ENCODE results near the gene MMP7. TPM values are rescaled to one million over a fixed set of nuclear protein-coding genes. Genes with fewer than 3 reads are reported as not detected.

MMP7 gene
- total and polyA plus RNA-seq, 2 experiments from 2014 or later, result not detected

DNA sequence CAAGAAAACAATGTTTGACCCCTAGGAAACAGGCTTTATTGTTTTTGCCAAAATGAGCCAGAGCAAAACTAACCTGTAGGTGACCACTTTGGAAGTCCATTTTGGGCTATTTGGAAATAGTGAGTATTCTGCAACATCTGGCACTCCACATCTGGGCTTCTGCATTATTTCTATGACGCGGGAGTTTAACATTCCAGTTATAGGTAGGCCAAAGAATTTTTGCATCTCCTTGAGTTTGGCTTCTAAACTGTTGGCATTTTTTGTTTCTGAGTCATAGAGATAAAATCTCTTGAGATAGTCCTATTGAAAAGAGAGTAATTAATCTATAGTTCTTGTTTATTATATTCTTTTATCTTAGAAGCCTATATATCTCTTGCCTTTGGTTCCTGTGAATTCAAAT, 2.9 kb downstream of the MMP7 start (continued):
- TF ChIP-seq, protein P1, sequence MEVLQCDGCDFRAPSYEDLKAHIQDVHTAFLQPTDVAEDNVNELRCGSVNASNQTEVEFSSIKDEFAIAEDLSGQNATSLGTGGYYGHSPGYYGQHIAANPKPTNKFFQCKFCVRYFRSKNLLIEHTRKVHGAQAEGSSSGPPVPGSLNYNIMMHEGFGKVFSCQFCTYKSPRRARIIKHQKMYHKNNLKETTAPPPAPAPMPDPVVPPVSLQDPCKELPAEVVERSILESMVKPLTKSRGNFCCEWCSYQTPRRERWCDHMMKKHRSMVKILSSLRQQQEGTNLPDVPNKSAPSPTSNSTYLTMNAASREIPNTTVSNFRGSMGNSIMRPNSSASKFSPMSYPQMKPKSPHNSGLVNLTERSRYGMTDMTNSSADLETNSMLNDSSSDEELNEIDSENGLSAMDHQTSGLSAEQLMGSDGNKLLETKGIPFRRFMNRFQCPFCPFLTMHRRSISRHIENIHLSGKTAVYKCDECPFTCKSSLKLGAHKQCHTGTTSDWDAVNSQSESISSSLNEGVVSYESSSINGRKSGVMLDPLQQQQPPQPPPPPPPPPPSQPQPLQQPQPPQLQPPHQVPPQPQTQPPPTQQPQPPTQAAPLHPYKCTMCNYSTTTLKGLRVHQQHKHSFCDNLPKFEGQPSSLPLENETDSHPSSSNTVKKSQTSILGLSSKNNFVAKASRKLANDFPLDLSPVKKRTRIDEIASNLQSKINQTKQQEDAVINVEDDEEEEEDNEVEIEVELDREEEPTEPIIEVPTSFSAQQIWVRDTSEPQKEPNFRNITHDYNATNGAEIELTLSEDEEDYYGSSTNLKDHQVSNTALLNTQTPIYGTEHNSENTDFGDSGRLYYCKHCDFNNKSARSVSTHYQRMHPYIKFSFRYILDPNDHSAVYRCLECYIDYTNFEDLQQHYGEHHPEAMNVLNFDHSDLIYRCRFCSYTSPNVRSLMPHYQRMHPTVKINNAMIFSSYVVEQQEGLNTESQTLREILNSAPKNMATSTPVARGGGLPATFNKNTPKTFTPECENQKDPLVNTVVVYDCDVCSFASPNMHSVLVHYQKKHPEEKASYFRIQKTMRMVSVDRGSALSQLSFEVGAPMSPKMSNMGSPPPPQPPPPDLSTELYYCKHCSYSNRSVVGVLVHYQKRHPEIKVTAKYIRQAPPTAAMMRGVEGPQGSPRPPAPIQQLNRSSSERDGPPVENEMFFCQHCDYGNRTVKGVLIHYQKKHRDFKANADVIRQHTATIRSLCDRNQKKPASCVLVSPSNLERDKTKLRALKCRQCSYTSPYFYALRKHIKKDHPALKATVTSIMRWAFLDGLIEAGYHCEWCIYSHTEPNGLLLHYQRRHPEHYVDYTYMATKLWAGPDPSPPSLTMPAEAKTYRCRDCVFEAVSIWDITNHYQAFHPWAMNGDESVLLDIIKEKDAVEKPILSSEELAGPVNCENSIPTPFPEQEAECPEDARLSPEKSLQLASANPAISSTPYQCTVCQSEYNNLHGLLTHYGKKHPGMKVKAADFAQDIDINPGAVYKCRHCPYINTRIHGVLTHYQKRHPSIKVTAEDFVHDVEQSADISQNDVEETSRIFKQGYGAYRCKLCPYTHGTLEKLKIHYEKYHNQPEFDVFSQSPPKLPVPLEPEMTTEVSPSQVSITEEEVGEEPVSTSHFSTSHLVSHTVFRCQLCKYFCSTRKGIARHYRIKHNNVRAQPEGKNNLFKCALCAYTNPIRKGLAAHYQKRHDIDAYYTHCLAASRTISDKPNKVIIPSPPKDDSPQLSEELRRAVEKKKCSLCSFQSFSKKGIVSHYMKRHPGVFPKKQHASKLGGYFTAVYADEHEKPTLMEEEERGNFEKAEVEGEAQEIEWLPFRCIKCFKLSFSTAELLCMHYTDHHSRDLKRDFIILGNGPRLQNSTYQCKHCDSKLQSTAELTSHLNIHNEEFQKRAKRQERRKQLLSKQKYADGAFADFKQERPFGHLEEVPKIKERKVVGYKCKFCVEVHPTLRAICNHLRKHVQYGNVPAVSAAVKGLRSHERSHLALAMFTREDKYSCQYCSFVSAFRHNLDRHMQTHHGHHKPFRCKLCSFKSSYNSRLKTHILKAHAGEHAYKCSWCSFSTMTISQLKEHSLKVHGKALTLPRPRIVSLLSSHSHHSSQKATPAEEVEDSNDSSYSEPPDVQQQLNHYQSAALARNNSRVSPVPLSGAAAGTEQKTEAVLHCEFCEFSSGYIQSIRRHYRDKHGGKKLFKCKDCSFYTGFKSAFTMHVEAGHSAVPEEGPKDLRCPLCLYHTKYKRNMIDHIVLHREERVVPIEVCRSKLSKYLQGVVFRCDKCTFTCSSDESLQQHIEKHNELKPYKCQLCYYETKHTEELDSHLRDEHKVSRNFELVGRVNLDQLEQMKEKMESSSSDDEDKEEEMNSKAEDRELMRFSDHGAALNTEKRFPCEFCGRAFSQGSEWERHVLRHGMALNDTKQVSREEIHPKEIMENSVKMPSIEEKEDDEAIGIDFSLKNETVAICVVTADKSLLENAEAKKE (CRISPR knock-in tag; IDR thresholded peaks at IDR 0.05), result no peak
- no peak for TF ChIP-seq NANOG (IDR thresholded peaks at IDR 0.05; ENCODE audit: borderline replicate concordance)
- no peak for TF ChIP-seq CREB1 (CRISPR knock-in tag; IDR thresholded peaks at IDR 0.05; ENCODE audit: low read depth)
- no peak for TF ChIP-seq JUNB (IDR thresholded peaks at IDR 0.05; ENCODE audit: unreplicated experiment)

DNA sequence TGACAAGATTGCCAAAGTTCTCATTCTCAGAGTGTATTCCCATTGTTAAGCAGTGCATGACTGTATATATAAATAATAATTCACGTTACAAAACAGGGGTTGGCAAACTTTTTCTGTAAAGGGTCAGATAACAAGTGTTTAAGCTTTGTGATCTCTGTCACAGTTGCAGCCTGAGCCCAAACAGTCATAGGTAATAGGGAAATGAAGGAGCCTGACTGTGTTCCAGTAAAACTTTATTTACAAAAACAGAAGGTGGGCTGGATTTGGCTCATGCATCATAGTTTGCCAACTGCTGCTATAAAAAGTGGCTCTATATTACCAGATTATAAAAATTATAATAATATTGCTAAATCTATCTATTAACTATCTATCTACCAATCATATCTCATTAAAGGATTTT, 3.5 kb downstream of the MMP7 start:
- Mint-ChIP-seq H3K27ac (no peak overlapping the region), H3K4me1 (peaks cover 2% of the 10 kb centered on the region; the same call in 2 of the 3 replicates), H3K27me3 (ENCODE audit: insufficient read depth, low read depth, poor library complexity) (peaks cover 1% of the 10 kb centered on the region), H3K36me3 (ENCODE audit: low read depth) (no peaks in the 10 kb centered on the region), H3K9me3 (no peaks in the 10 kb centered on the region), H3K4me3 (no peak overlapping the region)
- ATAC-seq, result no peak
- Histone ChIP-seq H3K4me2 (no peak overlapping the region), H4K20me1 (replicated peaks; ENCODE audit: insufficient read depth) (no peaks in the 10 kb centered on the region), H3K27me3 (ENCODE audit: insufficient read depth) (no peaks in the 10 kb centered on the region), H3K4me3 (no peak overlapping the region), H2AFZ (no peak overlapping the region), H3K36me3 (ENCODE audit: insufficient read depth) (no peaks in the 10 kb centered on the region), H3K79me2 (replicated peaks; ENCODE audit: insufficient read depth) (no peaks in the 10 kb centered on the region), H3F3A (replicated peaks; ENCODE audit: low read depth) (no peaks in the 10 kb centered on the region), H3K27ac (ENCODE audit: low read depth) (no peak overlapping the region), H3K4me1 (ENCODE audit: insufficient read depth) (no peaks in the 10 kb centered on the region), H3K9me2 (ENCODE audit: insufficient read depth) (no peaks in the 10 kb centered on the region)
- DNase-seq (ENCODE audit: low spot score), result no peak
- TF ChIP-seq STAT1 (IDR thresholded peaks at IDR 0.05; ENCODE audit: unreplicated experiment) (no peak), JUNB (IDR thresholded peaks at IDR 0.05; ENCODE audit: unreplicated experiment) (no peak), NANOG (IDR thresholded peaks at IDR 0.05; ENCODE audit: borderline replicate concordance) (no peak), EZH2 (IDR thresholded peaks at IDR 0.05; ENCODE audit: low read depth, unreplicated experiment) (no peak), ZNF331 (CRISPR knock-in tag; IDR thresholded peaks at IDR 0.05; ENCODE audit: low read depth) (no peak), EZH2phosphoT487 (IDR thresholded peaks at IDR 0.05; ENCODE audit: unreplicated experiment) (no peak)
- TF ChIP-seq, protein P2, sequence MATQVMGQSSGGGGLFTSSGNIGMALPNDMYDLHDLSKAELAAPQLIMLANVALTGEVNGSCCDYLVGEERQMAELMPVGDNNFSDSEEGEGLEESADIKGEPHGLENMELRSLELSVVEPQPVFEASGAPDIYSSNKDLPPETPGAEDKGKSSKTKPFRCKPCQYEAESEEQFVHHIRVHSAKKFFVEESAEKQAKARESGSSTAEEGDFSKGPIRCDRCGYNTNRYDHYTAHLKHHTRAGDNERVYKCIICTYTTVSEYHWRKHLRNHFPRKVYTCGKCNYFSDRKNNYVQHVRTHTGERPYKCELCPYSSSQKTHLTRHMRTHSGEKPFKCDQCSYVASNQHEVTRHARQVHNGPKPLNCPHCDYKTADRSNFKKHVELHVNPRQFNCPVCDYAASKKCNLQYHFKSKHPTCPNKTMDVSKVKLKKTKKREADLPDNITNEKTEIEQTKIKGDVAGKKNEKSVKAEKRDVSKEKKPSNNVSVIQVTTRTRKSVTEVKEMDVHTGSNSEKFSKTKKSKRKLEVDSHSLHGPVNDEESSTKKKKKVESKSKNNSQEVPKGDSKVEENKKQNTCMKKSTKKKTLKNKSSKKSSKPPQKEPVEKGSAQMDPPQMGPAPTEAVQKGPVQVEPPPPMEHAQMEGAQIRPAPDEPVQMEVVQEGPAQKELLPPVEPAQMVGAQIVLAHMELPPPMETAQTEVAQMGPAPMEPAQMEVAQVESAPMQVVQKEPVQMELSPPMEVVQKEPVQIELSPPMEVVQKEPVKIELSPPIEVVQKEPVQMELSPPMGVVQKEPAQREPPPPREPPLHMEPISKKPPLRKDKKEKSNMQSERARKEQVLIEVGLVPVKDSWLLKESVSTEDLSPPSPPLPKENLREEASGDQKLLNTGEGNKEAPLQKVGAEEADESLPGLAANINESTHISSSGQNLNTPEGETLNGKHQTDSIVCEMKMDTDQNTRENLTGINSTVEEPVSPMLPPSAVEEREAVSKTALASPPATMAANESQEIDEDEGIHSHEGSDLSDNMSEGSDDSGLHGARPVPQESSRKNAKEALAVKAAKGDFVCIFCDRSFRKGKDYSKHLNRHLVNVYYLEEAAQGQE (IDR thresholded peaks at IDR 0.05; ENCODE audit: unreplicated experiment), result no peak
- TF ChIP-seq, protein P3, sequence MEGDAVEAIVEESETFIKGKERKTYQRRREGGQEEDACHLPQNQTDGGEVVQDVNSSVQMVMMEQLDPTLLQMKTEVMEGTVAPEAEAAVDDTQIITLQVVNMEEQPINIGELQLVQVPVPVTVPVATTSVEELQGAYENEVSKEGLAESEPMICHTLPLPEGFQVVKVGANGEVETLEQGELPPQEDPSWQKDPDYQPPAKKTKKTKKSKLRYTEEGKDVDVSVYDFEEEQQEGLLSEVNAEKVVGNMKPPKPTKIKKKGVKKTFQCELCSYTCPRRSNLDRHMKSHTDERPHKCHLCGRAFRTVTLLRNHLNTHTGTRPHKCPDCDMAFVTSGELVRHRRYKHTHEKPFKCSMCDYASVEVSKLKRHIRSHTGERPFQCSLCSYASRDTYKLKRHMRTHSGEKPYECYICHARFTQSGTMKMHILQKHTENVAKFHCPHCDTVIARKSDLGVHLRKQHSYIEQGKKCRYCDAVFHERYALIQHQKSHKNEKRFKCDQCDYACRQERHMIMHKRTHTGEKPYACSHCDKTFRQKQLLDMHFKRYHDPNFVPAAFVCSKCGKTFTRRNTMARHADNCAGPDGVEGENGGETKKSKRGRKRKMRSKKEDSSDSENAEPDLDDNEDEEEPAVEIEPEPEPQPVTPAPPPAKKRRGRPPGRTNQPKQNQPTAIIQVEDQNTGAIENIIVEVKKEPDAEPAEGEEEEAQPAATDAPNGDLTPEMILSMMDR (conservative IDR thresholded peaks at IDR 0.05; ENCODE audit: low read depth in 2 of 2), result no peak

Measured in GM23338 (cell line).